Aorta (tissue), 5 donors: ENCODE measurements around the gene ABLIM2. TPM values are rescaled to one million over a fixed set of nuclear protein-coding genes. Genes with fewer than 3 reads are reported as not detected.

Experiments
- ATAC-seq: fragments of 200-7000 bp; cut with Tn5 transposase; one replicate; pipeline ENCODE4 v1.9.1; 2022; ENCODE audit warnings: moderate library complexity; ENCODE audit not compliant: low FRiP score
- DNase-seq, 2 donors: peaks; one replicate each; pipeline ENCODE4 v3.0.0-alpha.2; 2020
- H3K27ac ChIP-seq, 2 donors: one replicate each; pipeline ENCODE4 v1.5.1; 2013; ENCODE audit warnings: low read length in 2 of 2, mild to moderate bottlenecking in 2 of 2, moderate library complexity in 2 of 2, control low read depth in 1 of 2, inconsistent platforms in 1 of 2, low read depth in 1 of 2
- H3K27me3 ChIP-seq, 2 donors: one replicate each; pipeline ENCODE4 v1.6.1; 2013; ENCODE audit warnings: control low read depth in 1 of 2, low read length in 1 of 2, mild to moderate bottlenecking in 1 of 2, moderate library complexity in 1 of 2; ENCODE audit not compliant: insufficient read depth in 2 of 2, control insufficient read depth in 1 of 2
- H3K36me3 ChIP-seq, 2 donors: one replicate each; pipeline ENCODE4 v1.6.1; 2013; ENCODE audit warnings: control low read depth in 1 of 2, low read length in 1 of 2, mild to moderate bottlenecking in 1 of 2; ENCODE audit not compliant: insufficient read depth in 2 of 2, control insufficient read depth in 1 of 2
- H3K4me1 ChIP-seq, 2 donors: one replicate each; pipeline ENCODE4 v1.6.1; 2013; ENCODE audit warnings: low read length in 2 of 2, control low read depth in 1 of 2, mild to moderate bottlenecking in 1 of 2, moderate library complexity in 1 of 2; ENCODE audit not compliant: insufficient read depth in 2 of 2, control insufficient read depth in 1 of 2
- H3K4me3 ChIP-seq, 2 donors: one replicate each; pipeline ENCODE4 v1.5.1; 2013; ENCODE audit warnings: low read length in 2 of 2, control low read depth in 1 of 2, mild to moderate bottlenecking in 1 of 2
- H3K9me3 ChIP-seq: one replicate; pipeline ENCODE4 v1.6.1; 2013; ENCODE audit warnings: mild to moderate bottlenecking, low read length; ENCODE audit not compliant: control insufficient read depth
- WGBS, 2 donors: extraction: QIAGEN DNeasy Blood & Tissue Kit; methylation state at CpG; one replicate each; pipeline ENCODE4 v1.1.7; 2013; 5-methylcytosine and 5-hydroxymethylcytosine counted together
- intact Hi-C, 2 donors: fragments of 100-400 bp; cut with DNase I; formaldehyde crosslinking; loops; one replicate each; pipeline versions ENCODE4 v1.14.2 to v1.15.0; 2022
- polyA plus RNA-seq, 2 donors: library from polyadenylated mRNA; stranded (reverse); fragments of 200-250 nt; gene quantifications; one replicate each; pipeline ENCODE4 v1.2.3, GENCODE V29; 2013
- total RNA-seq, 2 donors: library from RNA; stranded (reverse); fragmentation: NEBNext Ultra II Directional; extraction: Animal tissue kit (Norgen Biotek cat#: 25700); gene quantifications; one replicate each; pipeline ENCODE4 v1.2.1, GENCODE V29; 2021
- donor health status: healthy with polysubstance abuse.
- donor health status: Bipolar disorder and iron deficiency.
- donor health status: DM: no; HTN: no; CAD: no.
- donor health status: DM: no; HTN: no; CAD: no.
- donor health status: DM: yes; HTN: yes; CAD: no.

Gene ABLIM2
- total and polyA plus RNA-seq, 4 donors: 5.3 to 20.2 (median 11.1) TPM

DNA sequence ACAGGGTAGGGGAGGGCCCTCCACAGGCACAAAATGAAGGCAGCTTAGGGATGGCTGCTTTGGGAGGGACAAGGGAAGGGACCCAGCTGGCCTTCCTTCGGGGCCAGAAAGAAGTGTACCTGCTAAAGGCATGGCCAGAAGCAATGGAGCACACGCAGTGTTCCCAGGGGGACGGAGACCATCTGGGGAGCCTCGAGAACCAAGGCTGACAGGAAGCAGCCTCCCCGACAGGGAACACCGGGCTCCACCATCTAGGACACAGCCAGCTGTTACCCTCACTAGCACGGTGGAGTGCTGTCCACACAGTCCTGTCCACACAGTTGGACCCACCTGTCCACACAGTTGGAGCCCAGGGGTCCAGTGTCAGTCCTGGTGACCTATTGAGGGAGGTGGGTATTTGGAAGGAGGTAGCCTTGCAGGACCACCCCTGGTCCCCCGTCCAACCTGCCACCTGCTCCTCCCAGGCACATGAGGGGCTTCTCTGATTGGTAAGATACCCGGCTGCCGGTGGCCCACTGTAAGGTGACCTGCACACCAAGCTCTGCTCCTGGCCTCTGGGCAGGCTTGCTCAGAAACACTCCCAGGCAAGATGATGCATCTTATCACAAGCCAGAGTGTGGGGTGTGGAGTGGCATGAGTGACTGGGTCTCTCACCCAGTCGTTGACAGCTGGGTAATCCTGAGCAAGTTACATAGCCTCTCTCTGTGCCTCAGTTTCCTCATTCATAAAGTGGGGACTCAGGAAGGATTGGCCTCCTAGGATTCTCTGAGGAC lies 198.4 kb downstream of the ABLIM2 start:
- Histone ChIP-seq H3K27me3 (no peaks in the 10 kb centered on the region), H3K27ac (peak overlapping the region in 1 of 2 donors; percentile 55), H3K9me3 (no peaks in the 10 kb centered on the region), H3K4me1 (no peaks in the 10 kb centered on the region), H3K4me3 (no peak overlapping the region), H3K36me3 (no peaks in the 10 kb centered on the region)
- DNase-seq: no peak
- 68 to 71% methylated on average over 11 of the region's 11 CpGs for WGBS, 2 donors
- intact Hi-C loops: no loop called here
- ATAC-seq: peak; percentile 63

DNA sequence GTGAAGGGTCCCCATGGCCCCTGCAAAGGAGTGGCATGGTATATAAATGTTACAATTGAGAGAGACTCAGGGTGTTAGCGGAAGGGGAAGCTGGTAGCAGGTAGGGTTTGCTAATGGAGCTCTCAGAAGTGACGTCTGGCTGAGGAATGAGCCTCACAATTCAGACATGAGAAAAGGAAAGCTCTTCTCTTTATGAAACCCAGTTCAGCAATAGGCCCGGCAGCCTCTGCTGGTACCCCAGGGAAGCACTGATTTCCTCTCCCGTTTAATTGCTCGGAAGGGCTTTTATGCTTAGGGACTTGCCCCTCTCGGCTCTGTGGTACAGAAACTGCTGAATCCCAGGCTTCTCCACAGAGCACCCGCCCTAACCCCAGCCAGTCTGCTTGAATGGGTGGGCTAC lies 199.5 kb downstream of the ABLIM2 start:
- WGBS, 2 donors: 90 to 92% methylated on average over 7 of the region's 7 CpGs
- H3K9me3 ChIP-seq: no peaks in the 10 kb centered on the region
- intact Hi-C loops: no loop called here
- peak in 1 of 2 donors; percentile 48 for DNase-seq
- H3K4me1 ChIP-seq: no peaks in the 10 kb centered on the region
- H3K27ac ChIP-seq: no peak overlapping the region
- H3K36me3 ChIP-seq: no peaks in the 10 kb centered on the region
- no peak overlapping the region for H3K4me3 ChIP-seq
- no peaks in the 10 kb centered on the region for H3K27me3 ChIP-seq
- ATAC-seq: no peak

DNA sequence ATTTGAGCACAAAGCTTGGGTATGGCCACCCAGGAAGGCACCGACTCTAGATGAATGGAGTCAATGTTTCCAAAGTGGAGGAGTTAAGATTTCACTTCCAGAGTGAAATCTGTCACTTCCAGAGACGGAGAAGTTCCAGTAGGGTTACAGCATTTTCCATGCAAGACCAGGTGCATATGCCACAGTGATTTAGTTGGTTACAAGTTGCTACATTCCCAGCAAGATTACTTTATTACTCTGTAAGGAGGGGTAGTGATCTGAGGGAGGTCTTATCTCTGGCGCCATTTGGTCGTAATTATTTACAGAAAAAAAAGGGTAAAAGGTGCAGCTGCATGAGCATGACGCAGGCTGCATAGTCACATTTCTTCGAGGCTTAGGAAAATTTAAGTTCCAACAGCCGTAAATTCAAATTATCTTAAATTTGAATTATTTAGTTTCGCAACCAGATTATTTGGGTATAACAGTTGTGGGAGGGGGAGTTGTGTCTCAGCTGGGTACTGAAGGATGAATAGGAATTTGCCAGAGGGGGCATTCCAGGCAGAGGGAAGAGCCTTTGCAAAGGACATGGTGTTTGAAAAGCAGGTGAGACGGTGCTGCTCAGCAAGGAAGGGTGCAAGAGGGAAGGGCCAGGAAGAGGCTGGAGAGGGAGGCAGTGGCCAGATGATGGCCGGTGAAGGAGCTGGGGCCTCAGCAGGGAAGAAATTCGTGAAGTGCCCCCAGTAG lies 201.5 kb downstream of the ABLIM2 start:
- no peak overlapping the region for H3K27ac ChIP-seq
- DNase-seq (peak; percentile 5 to 17), ATAC-seq (no peak)
- no peaks in the 10 kb centered on the region for H3K27me3 ChIP-seq
- no peaks in the 10 kb centered on the region for H3K9me3 ChIP-seq
- WGBS, 2 donors: 87 to 88% methylated on average over 11 of the region's 11 CpGs
- H3K4me3 ChIP-seq: no peak overlapping the region
- no peaks in the 10 kb centered on the region for H3K4me1 ChIP-seq
- no peaks in the 10 kb centered on the region for H3K36me3 ChIP-seq
- intact Hi-C loops: no loop called here

DNA sequence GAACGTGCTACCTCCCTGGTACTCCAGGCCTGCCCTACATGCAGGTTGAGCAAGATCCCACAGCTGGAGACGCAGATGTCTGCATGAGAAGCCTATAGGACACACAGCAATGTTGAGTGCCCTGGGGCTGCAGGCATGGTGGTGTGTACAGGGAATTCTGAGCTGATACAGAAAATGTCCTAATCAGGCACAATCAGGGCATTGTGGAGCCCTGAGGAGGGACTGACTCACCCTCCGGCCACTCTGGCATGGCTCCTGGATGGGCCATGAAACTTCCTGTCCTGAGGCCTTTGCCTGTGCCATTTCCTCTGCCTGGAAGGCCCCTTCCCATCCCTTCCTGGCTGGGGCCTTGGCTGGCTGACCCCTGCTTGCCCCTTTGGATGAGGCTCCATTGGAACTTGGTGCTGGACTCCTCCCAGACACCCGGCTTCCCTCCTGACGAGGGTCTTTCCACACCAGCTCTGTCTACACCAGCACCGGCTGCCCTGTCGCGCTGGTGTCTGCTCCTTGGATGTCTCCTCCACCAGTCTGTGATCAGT lies 202.3 kb downstream of the ABLIM2 start:
- ATAC-seq (peak; percentile 63), DNase-seq (peak; percentile 84 to 88)
- 76 to 78% methylated on average over 8 of the region's 8 CpGs for whole genome bisulfite sequencing, 2 donors
- no peak overlapping the region for H3K4me3 ChIP-seq
- H3K9me3 ChIP-seq: no peaks in the 10 kb centered on the region
- intact Hi-C loops: no loop called here
- H3K27me3 ChIP-seq: no peaks in the 10 kb centered on the region
- H3K27ac ChIP-seq: no peak overlapping the region
- no peaks in the 10 kb centered on the region for H3K36me3 ChIP-seq
- no peaks in the 10 kb centered on the region for H3K4me1 ChIP-seq

DNA sequence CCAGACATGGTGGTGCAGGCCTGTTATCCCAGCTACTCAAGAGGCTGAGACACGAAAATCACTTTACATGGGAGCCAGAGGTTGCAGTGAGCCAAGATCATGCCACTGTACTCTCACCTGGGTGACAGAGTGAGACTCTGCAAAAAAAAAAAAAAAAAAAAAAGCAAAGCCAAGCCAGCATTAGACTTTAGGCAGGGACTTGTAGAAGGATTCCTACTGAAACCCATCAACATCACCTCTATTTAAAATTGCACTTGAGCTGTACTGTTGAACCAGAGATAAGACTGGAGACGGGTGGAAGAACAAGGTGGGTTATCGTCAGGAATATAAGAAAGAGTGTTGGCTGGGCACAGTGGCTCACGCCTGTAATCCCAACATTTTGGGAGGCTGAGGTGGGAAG lies 203.2 kb downstream of the ABLIM2 start:
- intact Hi-C loops: no loop called here

DNA sequence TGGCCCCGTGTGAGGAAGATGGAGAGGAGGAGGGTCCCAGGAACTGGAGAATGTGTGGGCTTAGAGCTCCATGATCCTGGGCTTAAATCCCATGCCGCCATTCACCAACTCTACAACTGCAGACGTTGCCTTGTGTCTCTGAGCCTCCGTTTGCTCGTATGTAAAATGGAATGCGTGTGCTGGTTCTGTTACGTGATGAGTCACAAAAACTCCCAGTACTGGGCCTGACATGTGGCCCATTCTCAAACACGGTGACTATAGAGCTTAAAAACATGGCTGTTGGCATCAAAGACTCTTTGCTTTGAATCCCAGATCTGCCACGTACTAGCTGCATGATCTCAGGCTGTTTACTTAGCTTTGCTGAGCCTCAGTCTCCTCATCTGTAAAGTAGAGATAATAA lies 206.0 kb downstream of the ABLIM2 start:
- 90 to 93% methylated on average over 9 of the region's 9 CpGs for WGBS, 2 donors
- Histone ChIP-seq H3K4me3 (no peak overlapping the region), H3K36me3 (no peaks in the 10 kb centered on the region), H3K27ac (no peak overlapping the region), H3K9me3 (no peaks in the 10 kb centered on the region), H3K4me1 (no peaks in the 10 kb centered on the region), H3K27me3 (no peaks in the 10 kb centered on the region)
- DNase-seq (peak in 1 of 2 donors; percentile 3), ATAC-seq (no peak)
- intact Hi-C loops: no loop called here

More for the DNA sequence above, 203.2 kb downstream of the ABLIM2 start:
- ATAC-seq (no peak), DNase-seq (no peak)
- no peaks in the 10 kb centered on the region for H3K36me3 ChIP-seq
- H3K9me3 ChIP-seq: no peaks in the 10 kb centered on the region
- H3K27me3 ChIP-seq: no peaks in the 10 kb centered on the region
- H3K4me3 ChIP-seq: no peak overlapping the region
- no peak overlapping the region for H3K27ac ChIP-seq
- H3K4me1 ChIP-seq: no peaks in the 10 kb centered on the region
- 83 to 99% methylated on average over 4 of the region's 4 CpGs for WGBS, 2 donors

DNA sequence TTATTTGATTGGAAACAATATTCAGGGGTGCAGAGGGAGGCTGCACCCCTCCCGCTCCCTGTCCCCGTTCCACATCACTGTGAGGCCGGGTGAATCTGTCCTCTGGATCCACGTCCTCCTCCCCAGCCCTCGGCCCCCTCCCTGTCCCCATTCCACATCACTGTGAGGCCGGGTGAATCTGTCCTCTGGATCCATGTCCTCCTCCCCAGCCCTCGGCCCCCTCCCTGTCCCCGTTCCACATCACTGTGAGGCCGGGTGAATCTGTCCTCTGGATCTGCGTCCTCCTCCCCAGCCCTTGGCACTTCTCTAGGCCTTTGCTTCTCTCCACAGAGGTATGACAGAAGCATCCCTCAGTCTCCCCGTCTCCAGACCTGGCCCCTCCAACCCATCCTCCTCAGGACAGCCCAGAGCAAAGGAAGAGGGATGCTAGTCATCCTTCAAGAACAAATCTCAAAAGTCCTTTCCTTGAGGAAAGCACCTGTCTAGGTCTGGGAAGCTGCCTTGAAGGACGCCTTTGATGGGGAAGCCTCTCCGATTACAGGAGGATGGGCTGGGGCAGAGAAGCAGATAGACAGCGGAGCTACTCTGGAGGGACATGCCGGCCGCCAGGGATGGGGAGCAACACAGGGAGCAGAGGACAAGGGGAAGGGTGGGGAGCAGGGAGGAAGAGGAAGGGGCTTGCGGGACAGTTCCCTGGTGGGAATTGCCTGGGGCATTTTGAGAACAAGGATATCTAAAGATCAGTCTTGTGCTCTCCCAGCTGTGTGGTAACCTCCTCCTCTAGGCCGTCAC lies 208.1 kb downstream of the ABLIM2 start:
- intact Hi-C loops: no loop called here
- no peak overlapping the region for H3K4me3 ChIP-seq
- no peaks in the 10 kb centered on the region for H3K27me3 ChIP-seq
- 92 to 93% methylated on average over 18 of the region's 18 CpGs for WGBS, 2 donors
- no peaks in the 10 kb centered on the region for H3K9me3 ChIP-seq
- H3K27ac ChIP-seq: no peak overlapping the region
- ATAC-seq (no peak), DNase-seq (peak in 1 of 2 donors; percentile 47)
- H3K36me3 ChIP-seq: no peaks in the 10 kb centered on the region
- H3K4me1 ChIP-seq: no peaks in the 10 kb centered on the region

DNA sequence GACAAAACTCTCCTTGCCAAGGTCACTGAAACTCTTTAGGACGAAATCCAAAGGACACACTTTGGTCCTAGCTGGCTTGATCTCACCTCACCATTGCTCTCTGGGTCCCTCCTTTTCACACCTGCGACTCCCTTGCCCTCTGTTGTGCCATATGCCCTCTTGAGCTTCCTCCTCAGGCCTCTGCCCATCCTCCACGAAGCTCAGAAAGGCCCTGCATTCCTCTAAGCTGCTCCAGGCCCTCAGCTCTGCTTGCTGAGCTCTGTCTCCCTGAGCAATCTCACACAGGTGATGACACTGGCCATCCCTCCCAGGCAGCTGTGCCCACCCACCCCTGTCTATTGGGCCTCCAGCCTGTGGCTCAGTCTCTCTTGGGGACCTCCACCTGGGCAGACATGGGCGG lies 208.9 kb downstream of the ABLIM2 start:
- intact Hi-C loops: no loop called here
- ATAC-seq: no peak
- H3K27me3 ChIP-seq: no peaks in the 10 kb centered on the region
- 86 to 93% methylated on average over 4 of the region's 4 CpGs for WGBS, 2 donors
- no peaks in the 10 kb centered on the region for H3K9me3 ChIP-seq
- H3K36me3 ChIP-seq: no peaks in the 10 kb centered on the region
- peak in 1 of 2 donors; percentile 51 for DNase-seq
- H3K27ac ChIP-seq: no peak overlapping the region
- H3K4me1 ChIP-seq: no peaks in the 10 kb centered on the region
- no peak overlapping the region for H3K4me3 ChIP-seq
